ENCODE data around the gene AATK.

DNA sequence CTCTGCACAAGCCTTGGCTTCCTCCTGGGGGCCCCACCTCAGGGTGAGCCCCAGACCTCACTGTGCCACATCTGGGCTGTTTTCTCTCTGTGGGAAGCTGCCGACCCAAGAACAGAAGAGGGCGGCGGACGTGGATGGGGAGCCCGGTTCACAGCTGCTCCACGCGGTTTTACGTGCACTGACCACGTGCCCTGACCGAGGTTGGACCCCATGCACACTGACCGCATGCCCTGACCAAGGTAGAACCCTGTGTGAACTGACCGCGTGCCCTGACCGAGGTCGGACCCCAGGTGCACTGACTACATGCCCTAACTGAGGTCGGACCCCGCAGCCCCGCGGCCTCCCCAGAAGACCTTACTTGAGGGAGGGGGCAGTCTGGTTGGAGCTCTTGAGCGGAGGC is 37.1 kb upstream of the AATK start:
- TF ChIP-seq EZH2phosphoT487 (IDR thresholded peaks at IDR 0.05; ENCODE audit: insufficient read depth, low read depth) = no peak
- TF ChIP-seq EZH2 (IDR thresholded peaks at IDR 0.05; ENCODE audit: insufficient read depth, poor library complexity, severe bottlenecking) = no peak
